Smooth muscle cell (in vitro differentiated cells): ENCODE data around the gene BICD1. TPM values are rescaled to one million over a fixed set of nuclear protein-coding genes. Genes with fewer than 3 reads are reported as not detected.

Experiments
- DNase-seq: peaks from one replicate; lab custom pipeline; 2025; ENCODE audit not compliant: unreplicated experiment; lab: John Stamatoyannopoulos, UW
- H2AFZ ChIP-seq: fragments of 200-600 bp; sonication (generic); 2 replicates; pipeline ENCODE4 v1.6.0; 2016; ENCODE audit warnings: antibody characterized with exemption, low read depth, mild to moderate bottlenecking
- H3F3A ChIP-seq: fragments of 200-600 bp; sonication (generic); 2 replicates; pipeline ENCODE4 v1.6.0; 2017; ENCODE audit warnings: antibody characterized with exemption, low read depth
- H3K27ac ChIP-seq: fragments of 200-600 bp; sonication (generic); 2 replicates; pipeline ENCODE4 v1.5.1; 2016; ENCODE audit warnings: low read depth, mild to moderate bottlenecking
- H3K27me3 ChIP-seq: fragments of 200-600 bp; sonication (generic); 2 replicates; pipeline ENCODE4 v1.6.1; 2016; ENCODE audit warnings: low read depth, mild to moderate bottlenecking
- H3K36me3 ChIP-seq: fragments of 200-600 bp; sonication (generic); 2 replicates; pipeline ENCODE4 v1.5.1; 2016; ENCODE audit warnings: low read depth
- H3K4me1 ChIP-seq: fragments of 200-600 bp; sonication (generic); 2 replicates; pipeline ENCODE4 v1.5.1; 2016; ENCODE audit warnings: low read depth
- H3K4me2 ChIP-seq: fragments of 200-600 bp; sonication (generic); 2 replicates; pipeline ENCODE4 v1.6.0; 2016; ENCODE audit warnings: mild to moderate bottlenecking
- H3K4me3 ChIP-seq: fragments of 200-600 bp; sonication (generic); 2 replicates; pipeline ENCODE4 v1.5.1; 2016; ENCODE audit warnings: mild to moderate bottlenecking
- H3K79me2 ChIP-seq: fragments of 200-600 bp; sonication (generic); 2 replicates; pipeline ENCODE4 v1.6.0; 2016; ENCODE audit warnings: low read depth, mild to moderate bottlenecking
- H3K9ac ChIP-seq: fragments of 200-600 bp; sonication (generic); 2 replicates; pipeline ENCODE4 v1.6.0; 2016; ENCODE audit warnings: low read depth
- H3K9me3 ChIP-seq: fragments of 200-600 bp; sonication (generic); replicated peaks from 2 replicates; pipeline ENCODE4 v1.5.1; 2016; ENCODE audit warnings: low read depth
- H4K20me1 ChIP-seq: fragments of 200-600 bp; sonication (generic); 2 replicates; pipeline ENCODE4 v1.6.0; 2016; ENCODE audit warnings: low read depth
- WGBS: methylation state at CpG from one replicate; pipeline ENCODE4 v1.1.7; 2016; ENCODE audit warnings: low lambda C conversion rate; 5-methylcytosine and 5-hydroxymethylcytosine counted together
- polyA plus RNA-seq: library from polyadenylated mRNA; unstranded; fragments of >200 nt; fragmentation: Nextera tagmentation; extraction: Ambion mirVana; gene quantifications from 2 replicates; pipeline ENCODE4 v1.2.1, GENCODE V29; 2016
- total RNA-seq: library from RNA; depleted of rRNA; stranded (reverse); fragments of >200 nt; gene quantifications from 2 replicates; pipeline ENCODE4 v1.2.3, GENCODE V29; 2014
- TF ChIP-seq, protein P1 (sequence below): fragments of 200-600 bp; sonication (generic); IDR thresholded peaks from 2 replicates; pipeline ENCODE4 v1.5.1; 2017; ENCODE audit warnings: borderline replicate concordance, mild to moderate bottlenecking, antibody characterized with exemption; ENCODE audit not compliant: insufficient read depth, poor library complexity, severe bottlenecking

The BICD1 gene
- total and polyA plus RNA-seq, 2 experiments from 2014 or later = 6.5 to 11.5 TPM

DNA sequence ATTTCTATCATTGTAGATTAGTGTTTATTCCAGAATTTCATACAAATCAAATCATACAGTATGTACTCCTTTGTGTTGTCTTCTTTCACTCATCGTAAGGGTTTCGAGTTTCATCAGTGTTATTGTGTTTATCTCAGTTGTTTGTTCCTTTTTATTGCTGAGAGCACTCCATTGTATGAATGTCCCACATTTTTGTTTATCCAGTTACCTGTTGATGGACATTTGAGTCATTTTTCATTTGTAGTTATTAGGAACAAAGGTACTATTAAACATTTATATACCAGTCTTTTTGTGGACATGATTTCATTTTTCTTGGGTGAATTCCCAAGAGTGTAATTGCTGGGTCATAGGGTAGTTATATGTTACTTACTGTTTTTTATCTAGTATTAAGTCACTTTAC lies 70.0 kb downstream of the BICD1 start:
- no peak overlapping the region for H3K27ac ChIP-seq
- no peak overlapping the region for H2AFZ ChIP-seq
- DNase-seq = no peak
- WGBS = 100% methylated on average over 2 of the region's 2 CpGs
- no peak overlapping the region for H3K4me3 ChIP-seq
- no peak overlapping the region for H3K9ac ChIP-seq
- peaks cover 19% of the 10 kb centered on the region for H4K20me1 ChIP-seq
- no peaks in the 10 kb centered on the region for H3K9me3 ChIP-seq
- no peaks in the 10 kb centered on the region for H3K27me3 ChIP-seq
- no peaks in the 10 kb centered on the region for H3F3A ChIP-seq
- H3K79me2 ChIP-seq = peaks cover 4% of the 10 kb centered on the region
- H3K4me1 ChIP-seq = peaks cover 7% of the 10 kb centered on the region
- no peak overlapping the region for H3K4me2 ChIP-seq
- no peaks in the 10 kb centered on the region for H3K36me3 ChIP-seq
- TF ChIP-seq, protein P1, sequence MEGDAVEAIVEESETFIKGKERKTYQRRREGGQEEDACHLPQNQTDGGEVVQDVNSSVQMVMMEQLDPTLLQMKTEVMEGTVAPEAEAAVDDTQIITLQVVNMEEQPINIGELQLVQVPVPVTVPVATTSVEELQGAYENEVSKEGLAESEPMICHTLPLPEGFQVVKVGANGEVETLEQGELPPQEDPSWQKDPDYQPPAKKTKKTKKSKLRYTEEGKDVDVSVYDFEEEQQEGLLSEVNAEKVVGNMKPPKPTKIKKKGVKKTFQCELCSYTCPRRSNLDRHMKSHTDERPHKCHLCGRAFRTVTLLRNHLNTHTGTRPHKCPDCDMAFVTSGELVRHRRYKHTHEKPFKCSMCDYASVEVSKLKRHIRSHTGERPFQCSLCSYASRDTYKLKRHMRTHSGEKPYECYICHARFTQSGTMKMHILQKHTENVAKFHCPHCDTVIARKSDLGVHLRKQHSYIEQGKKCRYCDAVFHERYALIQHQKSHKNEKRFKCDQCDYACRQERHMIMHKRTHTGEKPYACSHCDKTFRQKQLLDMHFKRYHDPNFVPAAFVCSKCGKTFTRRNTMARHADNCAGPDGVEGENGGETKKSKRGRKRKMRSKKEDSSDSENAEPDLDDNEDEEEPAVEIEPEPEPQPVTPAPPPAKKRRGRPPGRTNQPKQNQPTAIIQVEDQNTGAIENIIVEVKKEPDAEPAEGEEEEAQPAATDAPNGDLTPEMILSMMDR = no peak

DNA sequence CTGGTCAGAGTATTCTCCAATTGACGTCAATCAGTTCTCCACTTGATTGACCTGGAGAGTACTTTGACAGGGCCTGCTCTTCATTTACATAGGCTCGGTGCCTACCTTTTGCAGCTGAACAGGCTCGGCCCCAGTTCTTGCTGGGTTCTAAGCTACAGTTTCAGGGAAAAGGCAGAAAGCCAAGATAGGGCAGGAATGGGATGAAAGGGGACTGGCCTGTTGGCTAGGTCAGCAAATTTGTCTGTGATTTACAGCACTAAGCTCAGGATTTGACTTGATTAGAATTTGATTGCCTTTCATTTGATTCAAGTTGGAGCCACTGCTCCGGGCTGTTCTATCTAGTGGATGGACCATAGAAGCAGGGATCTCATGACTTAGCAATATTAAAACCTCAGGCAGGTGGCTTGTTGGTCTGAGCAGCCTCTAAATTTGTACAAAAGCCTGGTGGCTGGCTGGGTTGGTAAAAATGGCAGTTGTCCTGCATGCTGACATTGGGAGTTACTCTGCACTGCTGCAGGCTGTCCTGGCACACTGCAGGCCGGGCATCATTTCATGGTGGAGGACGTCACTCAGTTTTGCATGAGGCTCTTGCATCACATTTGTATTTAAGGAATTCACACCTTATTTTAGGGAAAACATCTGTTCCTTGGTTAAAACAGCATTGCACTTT lies 71.8 kb downstream of the BICD1 start:
- Histone ChIP-seq H3K27ac (no peak overlapping the region), H2AFZ (no peak overlapping the region), H3K27me3 (no peaks in the 10 kb centered on the region), H4K20me1 (peaks cover 8% of the 10 kb centered on the region), H3K9me3 (no peaks in the 10 kb centered on the region), H3K79me2 (peaks cover 4% of the 10 kb centered on the region), H3K9ac (no peak overlapping the region), H3K4me3 (no peak overlapping the region), H3F3A (no peaks in the 10 kb centered on the region), H3K4me2 (no peak overlapping the region), H3K4me1 (peaks cover 7% of the 10 kb centered on the region), H3K36me3 (no peaks in the 10 kb centered on the region)
- TF ChIP-seq, protein P1 = no peak
- WGBS = 83% methylated on average over 6 of the region's 6 CpGs
- DNase-seq = no peak

DNA sequence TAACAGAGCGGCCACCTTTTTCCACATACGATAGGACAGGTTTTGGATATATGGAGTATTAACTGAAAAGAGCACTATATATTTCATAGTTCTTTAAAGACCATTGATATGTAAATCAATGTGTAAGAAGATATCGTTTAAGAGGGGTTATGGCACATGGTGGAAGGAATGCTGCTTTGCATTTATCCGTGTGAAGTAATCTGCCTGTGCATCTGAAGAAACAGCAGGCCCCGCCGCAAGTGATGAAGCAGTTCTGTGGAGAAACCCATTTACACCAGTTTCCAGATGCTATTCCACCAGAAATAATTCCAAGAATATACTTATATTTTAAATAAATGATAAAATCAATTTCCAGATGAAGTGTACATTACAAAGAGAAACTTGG lies 72.4 kb downstream of the BICD1 start:
- Histone ChIP-seq H3K4me1 (peaks cover 7% of the 10 kb centered on the region), H3K4me3 (no peak overlapping the region), H3K9me3 (no peaks in the 10 kb centered on the region), H3K27me3 (no peaks in the 10 kb centered on the region), H3K36me3 (no peaks in the 10 kb centered on the region), H3K4me2 (no peak overlapping the region), H4K20me1 (peaks cover 8% of the 10 kb centered on the region), H3F3A (no peaks in the 10 kb centered on the region), H3K9ac (no peak overlapping the region), H3K27ac (no peak overlapping the region), H2AFZ (no peak overlapping the region), H3K79me2 (peaks cover 4% of the 10 kb centered on the region)
- WGBS = 64% methylated on average over 6 of the region's 6 CpGs
- TF ChIP-seq, protein P1 = no peak
- no peak for DNase-seq
